NCI-H748 (cell line): ENCODE data around the gene TCF20.

ENCODE experiments used
- DNase-seq: peaks from one replicate; lab custom pipeline; 2025; ENCODE audit not compliant: unreplicated experiment; lab: John Stamatoyannopoulos, UW

TCF20 gene

GRCh38 chr22:42282252-42282942 is 11.9 kb upstream of the TCF20 start:
- DNase-seq: no peak

GRCh38 chr22:42281706-42282251 is 11.3 kb upstream of the TCF20 start:
- DNase-seq: no peak

- no peak for DNase-seq
These were observed 10.8 kb upstream of the TCF20 start for GRCh38 chr22:42281284-42281683.

- no peak for DNase-seq
These were observed 10.4 kb upstream of the TCF20 start for GRCh38 chr22:42280836-42281235.

GRCh38 chr22:42280140-42280539 is 9.7 kb upstream of the TCF20 start:
- no peak for DNase-seq

GRCh38 chr22:42279425-42280020 is 9.1 kb upstream of the TCF20 start:
- DNase-seq: no peak

GRCh38 chr22:42277988-42278776 is 7.7 kb upstream of the TCF20 start:
- peak; percentile 56 for DNase-seq

GRCh38 chr22:42277232-42277753 is 6.8 kb upstream of the TCF20 start:
- DNase-seq: no peak

- DNase-seq: no peak
These were observed 5.5 kb upstream of the TCF20 start for GRCh38 chr22:42275970-42276369.

GRCh38 chr22:42275176-42275575 is 4.7 kb upstream of the TCF20 start:
- DNase-seq: no peak

- no peak for DNase-seq
These were observed 3.5 kb upstream of the TCF20 start for GRCh38 chr22:42273855-42274451.

GRCh38 chr22:42272431-42272999 is 2.1 kb upstream of the TCF20 start:
- no peak for DNase-seq

GRCh38 chr22:42271906-42272305 is 1.5 kb upstream of the TCF20 start:
- DNase-seq: no peak

GRCh38 chr22:42271191-42271813 is 849 bp upstream of the TCF20 start:
- DNase-seq: no peak

GRCh38 chr22:42270176-42270509 is 310 bp downstream of the TCF20 start:
- DNase-seq: peak; percentile 81

GRCh38 chr22:42269432-42270175 is 849 bp downstream of the TCF20 start:
- peak; percentile 79 for DNase-seq

GRCh38 chr22:42268852-42269410 is 1.5 kb downstream of the TCF20 start:
- DNase-seq: no peak

GRCh38 chr22:42265321-42265720 is 5.1 kb downstream of the TCF20 start:
- no peak for DNase-seq

- DNase-seq: no peak
These were observed 6.5 kb downstream of the TCF20 start for GRCh38 chr22:42263944-42264343.

- no peak for DNase-seq
These were observed 7.5 kb downstream of the TCF20 start for GRCh38 chr22:42262964-42263363.
